Upper lobe of left lung (tissue), 6 donors: ENCODE measurements around the gene FGGY. TPM values are rescaled to one million over a fixed set of nuclear protein-coding genes. Genes with fewer than 3 reads are reported as not detected.

Source experiments
- ATAC-seq, 2 donors: fragments of 200-7000 bp; cut with Tn5 transposase; one replicate each; pipeline ENCODE4 v1.9.1; 2022; ENCODE audit warnings: mild to moderate bottlenecking in 2 of 2, moderate library complexity in 2 of 2; ENCODE audit not compliant: low FRiP score in 2 of 2
- DNase-seq, 2 donors: peaks; one replicate each; pipeline ENCODE4 v3.0.0-alpha.2; 2019 to 2020
- H3K27ac ChIP-seq, 4 donors: fragments of 200-600 bp; sonication (generic); one replicate each; pipeline ENCODE4 v1.5.1; 2016 to 2019
- H3K27me3 ChIP-seq, 4 donors: fragments of 200-600 bp; sonication (generic); one replicate each; pipeline ENCODE4 v1.5.1; 2017 to 2019
- H3K36me3 ChIP-seq, 4 donors: fragments of 200-600 bp; sonication (generic); one replicate each; pipeline ENCODE4 v1.5.1; 2016 to 2019
- H3K4me1 ChIP-seq, 4 donors: fragments of 200-600 bp; sonication (generic); one replicate each; pipeline ENCODE4 v1.5.1; 2018 to 2019
- H3K4me3 ChIP-seq, 4 donors: fragments of 200-600 bp; sonication (generic); one replicate each; pipeline ENCODE4 v1.5.1; 2017 to 2019; ENCODE audit warnings: mild to moderate bottlenecking in 2 of 4, moderate library complexity in 1 of 4
- H3K9me3 ChIP-seq, 4 donors: fragments of 200-600 bp; sonication (generic); one replicate each; pipeline ENCODE4 v1.5.1; 2018 to 2019
- EP300 ChIP-seq, 4 donors: sonication (generic); formaldehyde crosslinking; IDR thresholded peaks; one replicate each; pipeline ENCODE4 v1.5.1; 2017; ENCODE audit warnings: antibody characterized with exemption in 4 of 4, control low read depth in 2 of 4
- POLR2A ChIP-seq, 4 donors: fragments of 450-650 bp; IDR thresholded peaks; one replicate each; pipeline ENCODE4 v1.5.1; 2016 to 2017; ENCODE audit warnings: antibody characterized with exemption in 4 of 4, mild to moderate bottlenecking in 2 of 4
- POLR2AphosphoS5 ChIP-seq, 2 donors: sonication (generic); formaldehyde crosslinking; IDR thresholded peaks; one replicate each; pipeline ENCODE4 v1.5.1; 2017; ENCODE audit warnings: antibody characterized with exemption in 2 of 2
- WGBS, 2 donors: methylation state at CpG; one replicate each; pipeline ENCODE4 v1.1.5; 2017 to 2018; 5-methylcytosine and 5-hydroxymethylcytosine counted together
- total RNA-seq, 6 donors: library from RNA; depleted of rRNA in 4 of 6; stranded (reverse); fragments of >200 nt in 4 of 6; gene quantifications; one replicate each; pipeline versions ENCODE4 v1.1.0 to v1.2.1, GENCODE V29; 2016 to 2021
- TF ChIP-seq, protein P1 (sequence below), 6 experiments: fragments of 450-650 bp in 4 of 6; fragments of 200-600 bp in 2 of 6; sonication (generic) in 2 of 6; IDR thresholded peaks; one replicate each; pipeline ENCODE4 v1.5.1; 2016 to 2019; ENCODE audit warnings: antibody characterized with exemption in 6 of 6
- donor health status: DM: no; HTN: no; CAD: no; lungs with moderate emphysema.
- donor health status: DM: no; HTN: yes; CAD: no; lungs with severe emphysema.

FGGY gene
- total RNA-seq, 6 donors from 2014 or later: 11.8 to 51.3 (median 22.6) TPM

GRCh38 chr1:59333626-59334277, 36.9 kb downstream of the FGGY start:
- no peak overlapping the region for H3K27ac ChIP-seq
- H3K27me3 ChIP-seq: no peaks in the 10 kb centered on the region
- no peak overlapping the region for H3K4me3 ChIP-seq
- H3K36me3 ChIP-seq: no peaks in the 10 kb centered on the region
- WGBS, 2 donors: 84 to 89% methylated on average over 3 of the region's 3 CpGs
- DNase-seq (peak in 1 of 2 donors; percentile 36), ATAC-seq (no peak)
- peaks cover 0 to 13% (median 4%) of the 10 kb centered on the region in 4 donors for H3K4me1 ChIP-seq
- TF ChIP-seq, protein P1, sequence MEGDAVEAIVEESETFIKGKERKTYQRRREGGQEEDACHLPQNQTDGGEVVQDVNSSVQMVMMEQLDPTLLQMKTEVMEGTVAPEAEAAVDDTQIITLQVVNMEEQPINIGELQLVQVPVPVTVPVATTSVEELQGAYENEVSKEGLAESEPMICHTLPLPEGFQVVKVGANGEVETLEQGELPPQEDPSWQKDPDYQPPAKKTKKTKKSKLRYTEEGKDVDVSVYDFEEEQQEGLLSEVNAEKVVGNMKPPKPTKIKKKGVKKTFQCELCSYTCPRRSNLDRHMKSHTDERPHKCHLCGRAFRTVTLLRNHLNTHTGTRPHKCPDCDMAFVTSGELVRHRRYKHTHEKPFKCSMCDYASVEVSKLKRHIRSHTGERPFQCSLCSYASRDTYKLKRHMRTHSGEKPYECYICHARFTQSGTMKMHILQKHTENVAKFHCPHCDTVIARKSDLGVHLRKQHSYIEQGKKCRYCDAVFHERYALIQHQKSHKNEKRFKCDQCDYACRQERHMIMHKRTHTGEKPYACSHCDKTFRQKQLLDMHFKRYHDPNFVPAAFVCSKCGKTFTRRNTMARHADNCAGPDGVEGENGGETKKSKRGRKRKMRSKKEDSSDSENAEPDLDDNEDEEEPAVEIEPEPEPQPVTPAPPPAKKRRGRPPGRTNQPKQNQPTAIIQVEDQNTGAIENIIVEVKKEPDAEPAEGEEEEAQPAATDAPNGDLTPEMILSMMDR (IDR thresholded peaks at IDR 0.05): no peak
- TF ChIP-seq EP300 (IDR thresholded peaks at IDR 0.05): no peak
- H3K9me3 ChIP-seq: no peaks in the 10 kb centered on the region

DNA sequence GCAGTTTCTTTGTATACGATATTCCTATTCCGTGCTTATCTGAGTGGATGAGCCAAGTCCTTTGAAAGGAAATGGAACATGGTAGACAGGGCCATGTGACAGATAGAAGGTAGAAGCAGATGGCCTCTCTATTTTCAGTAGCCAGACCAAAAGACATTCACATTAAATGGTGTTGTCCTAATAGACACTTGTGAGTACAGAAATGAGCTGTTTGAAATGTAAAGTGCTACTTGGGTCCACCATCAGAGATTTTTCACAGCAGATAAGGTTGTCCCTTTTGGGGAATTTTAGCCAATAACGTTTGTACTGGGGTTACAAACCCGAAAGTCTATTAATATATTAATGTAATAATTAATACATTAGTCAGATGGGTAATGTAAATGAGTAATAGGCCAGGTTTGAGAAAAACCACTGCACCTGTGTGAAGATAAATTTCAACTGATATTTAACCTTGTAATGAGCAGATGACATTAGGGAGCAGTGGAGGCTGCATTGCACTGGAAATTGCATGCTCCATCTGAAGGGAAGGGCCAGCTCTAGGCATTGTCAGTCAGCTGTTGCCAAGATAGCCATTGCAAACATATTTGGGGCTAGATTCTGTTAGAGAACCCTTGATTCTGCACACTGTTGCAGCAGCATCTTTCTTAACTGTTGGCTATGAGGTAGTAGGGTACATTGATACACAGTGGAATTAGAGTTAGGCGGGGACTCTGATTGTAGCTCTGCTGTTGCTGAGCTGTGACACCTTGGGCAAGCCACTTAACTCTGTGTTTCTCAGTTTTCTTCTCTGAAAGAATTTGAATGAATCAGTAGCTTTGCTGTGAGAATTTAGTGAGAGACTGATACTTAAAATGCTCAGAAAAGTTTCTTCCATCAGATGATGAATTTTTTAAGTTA, 43.8 kb downstream of the FGGY start:
- Histone ChIP-seq H3K36me3 (no peaks in the 10 kb centered on the region), H3K27ac (no peak overlapping the region), H3K9me3 (no peaks in the 10 kb centered on the region), H3K4me1 (no peaks in the 10 kb centered on the region), H3K4me3 (no peak overlapping the region), H3K27me3 (no peaks in the 10 kb centered on the region)
- TF ChIP-seq POLR2A (IDR thresholded peaks at IDR 0.05) (no peak), EP300 (IDR thresholded peaks at IDR 0.05) (no peak), POLR2AphosphoS5 (IDR thresholded peaks at IDR 0.05) (no peak)
- TF ChIP-seq, protein P1 (IDR thresholded peaks at IDR 0.05): no peak
- ATAC-seq (no peak), DNase-seq (no peak)
- 92 to 93% methylated on average over 5 of the region's 5 CpGs for WGBS, 2 donors

- H3K4me1 ChIP-seq: no peaks in the 10 kb centered on the region
- H3K9me3 ChIP-seq: no peaks in the 10 kb centered on the region
- H3K27me3 ChIP-seq: no peaks in the 10 kb centered on the region
- no peaks in the 10 kb centered on the region for H3K36me3 ChIP-seq
- no peak for ATAC-seq
- DNase-seq: no peak
- no peak overlapping the region for H3K4me3 ChIP-seq
- WGBS, 2 donors: 92 to 96% methylated on average over 3 of the region's 3 CpGs
- no peak overlapping the region for H3K27ac ChIP-seq
- TF ChIP-seq POLR2A (IDR thresholded peaks at IDR 0.05): no peak
- TF ChIP-seq, protein P1 (IDR thresholded peaks at IDR 0.05): no peak
- TF ChIP-seq EP300 (IDR thresholded peaks at IDR 0.05): no peak
- TF ChIP-seq POLR2AphosphoS5 (IDR thresholded peaks at IDR 0.05): no peak
These were observed 46.1 kb downstream of the FGGY start for GRCh38 chr1:59342801-59343575.

GRCh38 chr1:59343576-59343840, 46.6 kb downstream of the FGGY start:
- Histone ChIP-seq H3K9me3 (no peaks in the 10 kb centered on the region), H3K4me1 (no peaks in the 10 kb centered on the region), H3K36me3 (no peaks in the 10 kb centered on the region), H3K27me3 (no peaks in the 10 kb centered on the region), H3K4me3 (no peak overlapping the region), H3K27ac (no peak overlapping the region)
- TF ChIP-seq POLR2A (IDR thresholded peaks at IDR 0.05) (no peak), POLR2AphosphoS5 (IDR thresholded peaks at IDR 0.05) (no peak), EP300 (IDR thresholded peaks at IDR 0.05) (no peak)
- TF ChIP-seq, protein P1 (IDR thresholded peaks at IDR 0.05): no peak
- DNase-seq (no peak), ATAC-seq (no peak)
- 79 to 100% methylated on average over 1 of the region's 1 CpG for WGBS, 2 donors
